Suprapubic skin (tissue), 3 donors: Measurements from ENCODE around the gene WWOX.

Experiments used
- CTCF ChIP-seq, 2 donors: fragments of 200-600 bp in 1 of 2; fragments of 450-650 bp in 1 of 2; sonication (generic) in 1 of 2; IDR thresholded peaks; one replicate each; pipeline ENCODE4 v1.5.1; 2016 to 2019; ENCODE audit warnings: antibody characterized with exemption in 2 of 2, mild to moderate bottlenecking in 1 of 2, moderate library complexity in 1 of 2
- POLR2A ChIP-seq, 2 donors: fragments of 450-650 bp; IDR thresholded peaks; one replicate each; pipeline ENCODE4 v1.6.1; 2017; ENCODE audit warnings: antibody characterized with exemption in 2 of 2, mild to moderate bottlenecking in 2 of 2, moderate library complexity in 2 of 2

- TF ChIP-seq POLR2A (IDR thresholded peaks at IDR 0.05) (no peak), CTCF (IDR thresholded peaks at IDR 0.05) (no peak)
These were observed 1037.5 kb downstream of the WWOX start for GRCh38 chr16:79136955-79137354.
